Stimulated activated CD8-positive, alpha-beta memory T cell treated with anti-CD3 and anti-CD28 coated beads, Interleukin-15, amount 100 ng/mL, for 24 hours (primary cell): ENCODE data around the gene PXK.
"Not testable (repeated sequence)": the region's sequence is repeated elsewhere in the genome, so short reads cannot be mapped to it uniquely, and the experiment has no call there.

Experiments used
- DNase-seq: peaks from one replicate; pipeline ENCODE4 v3.0.0-alpha.2; 2020; ENCODE audit warnings: low read depth

Gene PXK

DNA sequence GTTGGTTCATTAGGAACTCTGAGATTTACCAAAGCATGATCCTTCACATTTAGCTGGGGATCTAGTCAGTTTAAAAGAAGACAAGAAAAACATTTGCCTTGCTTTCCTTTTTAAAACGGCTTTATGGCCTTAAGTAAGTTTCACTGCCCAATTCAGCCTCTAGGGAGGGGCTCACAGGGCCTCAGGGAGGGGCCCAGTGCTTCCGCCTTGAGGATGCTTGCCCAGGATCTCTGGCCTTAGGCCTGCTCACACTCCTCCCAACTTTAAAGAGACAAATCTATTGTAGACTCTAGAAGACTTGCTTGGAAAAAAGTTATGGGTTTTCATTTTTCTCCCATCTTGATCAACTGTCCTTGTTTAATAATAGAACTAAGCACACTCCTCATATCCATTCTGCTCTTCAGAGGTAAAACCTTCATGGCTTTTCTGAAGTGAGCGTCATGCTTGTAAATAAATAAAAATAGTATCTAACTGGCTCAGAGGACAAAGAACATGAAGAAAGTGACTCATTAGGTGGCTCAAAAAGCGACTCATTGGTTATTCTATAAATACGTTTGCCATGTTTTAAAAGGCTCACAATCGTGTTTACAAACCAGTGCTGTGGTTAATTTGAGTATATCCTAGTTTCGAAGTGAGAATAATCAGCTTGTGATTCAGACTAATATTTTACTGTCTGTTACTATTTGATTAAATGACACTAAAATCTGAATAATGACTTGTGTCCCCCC lies 87.3 kb downstream of the PXK start:
- no peak for DNase-seq

DNA sequence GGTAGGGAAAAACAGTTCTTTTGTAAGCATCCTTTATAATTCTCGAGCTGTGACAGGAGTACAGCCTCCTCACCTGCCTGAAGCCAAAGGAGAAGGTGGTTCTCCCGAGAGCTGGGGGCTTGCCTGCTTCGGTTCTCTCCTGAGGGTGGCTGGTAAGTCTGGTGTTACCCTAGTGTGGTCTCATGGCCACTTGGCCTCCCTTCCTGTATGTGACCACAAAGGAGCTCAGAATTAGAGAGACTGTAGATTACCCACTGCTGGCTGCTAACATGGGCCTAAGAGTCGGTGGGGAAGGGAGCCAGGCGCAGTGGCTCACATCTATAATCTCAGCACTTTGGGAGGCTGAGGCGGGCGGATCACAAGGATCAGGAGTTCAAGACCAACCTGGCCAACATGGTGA lies 88.3 kb downstream of the PXK start:
- DNase-seq = no peak

DNA sequence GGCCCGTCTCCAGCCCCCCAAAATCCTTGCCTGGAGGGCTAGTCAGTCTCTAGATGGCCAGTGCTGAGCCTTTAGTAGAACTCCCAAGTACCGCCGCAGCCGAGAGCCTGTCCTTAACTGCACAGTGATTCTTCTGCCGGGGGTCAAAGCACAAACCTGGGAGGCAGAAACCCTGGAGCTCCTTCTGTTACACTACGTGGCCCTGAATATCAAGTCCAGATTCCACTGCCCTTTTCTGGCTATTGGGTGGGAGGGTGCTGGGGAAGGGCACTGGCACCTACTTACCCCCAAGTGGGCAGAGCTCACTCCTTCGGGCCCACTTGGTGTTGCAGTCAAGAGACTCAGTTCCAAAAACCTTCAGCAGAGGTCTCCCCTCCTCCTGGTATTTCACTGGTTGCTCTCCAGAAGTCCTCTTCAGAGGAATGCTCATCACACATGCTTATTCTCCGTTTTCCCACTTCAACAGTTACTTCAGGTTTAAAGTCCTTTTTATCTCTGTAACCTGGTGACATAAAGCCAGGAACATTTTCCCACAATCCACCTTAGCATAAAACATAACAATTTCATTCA lies 90.1 kb downstream of the PXK start:
- DNase-seq = no peak

DNA sequence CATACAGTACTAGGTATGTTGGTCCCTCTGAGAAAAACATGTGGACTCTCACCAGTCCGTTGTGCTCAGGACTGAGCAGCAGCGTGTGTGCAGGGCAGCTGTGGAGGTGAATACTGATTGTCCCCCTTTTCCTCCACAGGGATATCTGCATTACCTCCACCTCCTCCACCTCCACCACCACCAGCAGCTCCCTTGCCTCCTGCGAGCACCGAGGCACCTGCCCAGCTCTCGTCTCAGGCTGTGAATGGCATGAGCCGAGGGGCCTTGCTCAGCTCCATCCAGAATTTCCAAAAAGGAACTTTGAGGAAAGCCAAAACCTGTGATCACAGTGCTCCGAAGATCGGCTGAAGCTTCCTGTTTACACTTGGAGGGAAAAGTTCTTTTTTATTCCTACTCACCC lies 91.9 kb downstream of the PXK start:
- no peak for DNase-seq

DNA sequence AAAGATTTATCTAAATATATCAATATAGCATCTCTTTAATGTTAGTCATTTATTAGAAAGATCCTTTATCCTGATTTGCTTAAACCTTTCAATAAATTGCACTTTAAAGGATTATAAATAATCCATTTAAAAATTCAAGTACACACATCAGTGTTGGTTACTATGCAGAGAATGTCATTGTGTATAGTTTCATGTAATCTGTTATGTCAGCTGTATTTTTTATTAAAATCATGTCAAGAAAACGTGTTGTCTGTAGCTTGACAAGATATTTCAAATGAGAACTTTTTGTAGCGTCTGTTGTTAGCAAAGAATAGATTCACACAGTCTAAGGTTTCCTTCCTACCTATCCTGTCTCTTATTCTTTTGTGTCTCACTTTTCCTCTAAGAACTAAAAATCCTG lies 93.1 kb downstream of the PXK start:
- no peak for DNase-seq

DNA sequence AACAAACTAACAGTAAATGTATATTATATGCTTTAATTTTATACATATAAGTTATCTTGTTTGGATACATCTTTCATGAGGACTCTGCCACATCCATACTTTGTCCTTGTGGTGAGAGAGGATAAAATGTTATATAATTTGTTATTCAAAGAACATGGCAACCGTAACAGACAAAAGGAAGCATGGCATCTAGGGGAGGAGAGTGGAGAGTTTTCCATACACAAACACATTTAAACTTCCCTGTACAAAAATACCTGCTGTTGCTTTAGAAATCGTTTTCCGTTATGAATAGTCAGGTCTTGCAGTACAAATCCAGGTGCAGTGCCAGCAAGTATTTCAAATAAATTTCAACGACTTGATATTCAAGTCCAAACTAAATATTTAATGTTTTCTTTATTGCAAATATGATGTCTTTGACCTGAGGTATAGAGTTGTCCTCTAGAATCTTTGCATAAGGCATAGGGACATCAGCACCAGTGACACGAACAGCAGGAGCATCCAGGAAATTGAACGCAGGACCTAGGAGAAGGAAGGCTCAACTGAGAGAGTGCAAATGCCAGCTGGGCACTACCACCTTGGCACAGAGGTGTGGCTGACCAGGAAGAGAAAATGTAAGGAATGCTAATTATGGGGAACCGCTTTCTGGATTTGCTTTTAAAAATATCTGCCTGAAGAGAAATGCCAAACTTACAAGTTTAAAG lies 95.1 kb downstream of the PXK start:
- DNase-seq = no peak

DNA sequence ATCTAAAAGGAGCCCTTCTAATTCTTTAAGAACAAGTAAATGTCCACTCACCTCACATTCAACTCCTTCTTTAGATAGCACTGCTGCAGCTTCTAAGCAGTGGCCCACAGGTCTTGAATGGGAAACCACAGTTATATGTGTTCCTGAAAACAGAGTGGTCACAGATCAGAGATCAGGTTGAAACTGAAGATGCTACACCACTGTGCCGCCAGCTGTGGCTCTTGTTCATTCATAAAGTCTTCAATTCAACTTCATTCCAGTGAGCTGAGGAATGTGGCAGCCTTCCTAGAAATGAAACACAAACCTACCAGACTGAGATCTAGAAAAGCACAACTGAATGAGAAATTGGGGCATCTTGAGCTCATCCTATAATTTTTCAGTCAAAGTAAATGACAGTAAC lies 97.0 kb downstream of the PXK start:
- DNase-seq = no peak

DNA sequence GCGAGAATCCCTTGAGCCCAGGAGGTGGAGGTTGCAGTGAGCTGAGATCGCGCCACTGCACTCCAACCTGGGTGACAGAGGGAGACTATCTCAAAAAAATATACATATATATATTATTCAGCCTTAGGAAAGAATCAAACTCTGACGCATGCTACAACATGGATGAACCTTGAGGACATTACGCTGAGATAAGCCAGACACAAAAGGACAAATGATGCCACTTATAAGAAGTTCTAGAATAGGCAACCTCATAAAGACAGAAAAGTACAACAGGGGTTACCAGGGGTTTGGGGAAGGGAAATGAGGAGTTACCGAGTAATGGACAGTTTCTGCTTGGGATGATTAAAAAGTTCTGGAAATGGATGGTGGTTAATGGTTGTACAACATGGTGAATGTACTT lies 100.2 kb downstream of the PXK start:
- no peak for DNase-seq

DNA sequence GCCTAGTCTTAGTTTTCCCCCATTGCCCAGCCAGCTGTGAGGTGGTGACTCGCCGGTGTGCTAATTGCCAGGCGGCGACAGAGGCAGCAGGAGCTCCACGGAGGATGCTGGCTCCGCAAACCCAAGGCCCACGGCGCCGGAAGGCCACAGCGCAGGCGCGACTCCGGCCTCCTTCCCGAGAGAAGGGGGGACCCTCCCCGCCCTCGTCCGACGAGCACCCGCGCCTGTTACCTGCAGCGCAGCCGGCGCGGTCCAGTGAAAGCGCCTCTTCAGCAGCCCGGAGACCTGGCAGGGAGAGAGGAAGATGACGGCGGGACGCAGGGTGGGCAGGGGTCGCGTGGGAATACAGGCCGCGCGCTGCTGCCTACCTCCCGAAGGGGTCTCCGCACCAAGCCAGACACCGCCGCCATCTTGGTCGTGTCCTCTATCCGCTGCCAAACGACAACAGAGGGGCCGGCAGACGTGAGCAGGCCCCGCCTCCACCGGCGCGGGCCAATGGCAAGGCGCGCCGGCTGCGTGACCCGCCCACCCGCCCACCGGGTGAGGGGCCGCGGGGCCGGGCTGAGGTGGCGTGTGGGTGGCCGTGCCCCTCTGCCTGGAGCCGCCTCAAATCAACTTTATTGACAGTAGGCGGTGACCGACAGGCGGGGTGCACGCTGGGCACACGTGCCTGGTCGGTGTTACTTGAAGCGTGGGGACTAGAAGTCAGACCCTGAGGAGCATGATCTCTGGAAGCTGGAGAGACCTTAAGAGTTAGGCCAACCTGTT lies 100.9 kb downstream of the PXK start, which contains the start of gene PDHB:
TSS of gene PDHB (minus strand) at position 433 of the 768 bp plus-strand sequence. CDS start at position 410, 23 bp downstream.
- DNase-seq = peak; percentile 72

DNA sequence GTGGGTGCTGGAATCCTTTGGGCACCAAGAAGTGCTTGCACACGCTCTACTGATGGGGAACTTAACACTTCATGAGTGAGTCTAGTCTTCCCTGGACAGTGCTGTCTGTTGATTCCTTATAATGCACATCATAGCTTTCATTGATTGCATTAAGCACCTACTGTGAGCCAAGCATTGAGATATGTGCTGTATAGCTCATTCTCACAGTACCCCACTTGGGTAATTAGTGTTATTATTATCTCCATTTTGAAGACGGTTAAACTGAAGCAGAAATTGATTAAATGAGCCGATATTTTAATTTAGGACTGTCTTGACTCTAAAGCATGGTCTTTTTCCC lies 101.4 kb downstream of the PXK start:
- no peak for DNase-seq

DNA sequence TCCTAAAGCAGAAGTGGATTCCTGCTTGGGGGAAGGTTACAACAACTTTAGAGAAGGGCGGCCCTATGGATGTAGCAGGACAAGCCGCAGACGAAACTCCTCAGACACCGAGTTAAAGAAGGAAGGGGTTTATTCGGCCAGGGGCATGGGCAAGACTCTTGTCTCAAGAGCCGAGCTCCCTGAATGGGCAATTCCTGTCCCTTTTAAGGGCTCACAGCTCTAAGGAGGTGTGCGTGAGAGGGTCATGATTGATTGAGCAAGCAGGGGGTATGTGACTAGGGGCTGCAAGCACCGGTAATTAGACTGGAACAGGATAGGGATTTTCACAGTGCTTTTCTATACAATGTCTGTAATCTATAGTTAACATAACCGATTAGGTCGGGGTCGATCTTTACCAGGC lies 101.8 kb downstream of the PXK start:
- DNase-seq = no peak

DNA sequence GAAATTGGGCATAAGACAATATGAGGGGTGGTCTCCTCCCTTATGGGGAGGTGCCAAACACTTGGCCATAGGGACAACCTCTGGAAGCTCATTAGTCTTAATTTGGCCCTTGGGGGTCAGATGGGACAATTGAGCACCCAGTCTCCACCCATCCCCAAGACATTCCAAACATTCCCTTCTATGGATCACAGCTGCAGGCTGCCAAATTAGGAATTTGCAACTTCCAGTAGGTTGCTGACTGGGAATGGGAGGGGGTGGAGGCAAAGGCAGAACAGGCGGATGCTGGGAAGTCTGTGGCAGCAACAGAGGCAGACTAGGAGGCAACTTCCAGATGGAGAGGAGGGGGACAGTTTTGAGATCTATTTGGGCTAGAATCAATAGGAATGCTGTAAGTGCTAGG lies 102.3 kb downstream of the PXK start:
- DNase-seq = no peak

DNA sequence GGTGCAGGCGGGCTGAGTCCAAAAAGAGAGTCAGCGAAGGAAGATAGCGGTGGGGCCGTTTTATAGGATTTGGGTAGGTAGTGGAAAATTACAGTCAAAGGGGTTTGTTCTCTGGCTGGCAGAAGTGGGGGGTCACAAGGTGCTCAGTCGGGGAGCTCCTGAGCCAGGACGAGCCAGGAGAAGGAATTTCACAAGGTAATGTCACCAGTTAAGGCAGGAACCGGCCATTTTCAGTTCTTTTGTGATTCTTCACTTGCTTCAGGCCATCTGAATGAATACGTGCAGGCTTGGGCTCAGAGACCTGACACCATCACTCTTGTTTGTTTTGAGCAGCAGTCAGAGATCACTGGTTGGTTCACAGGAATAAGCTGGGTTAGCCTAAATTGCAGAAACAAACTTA lies 104.6 kb downstream of the PXK start:
- DNase-seq = not testable (repeated sequence)

DNA sequence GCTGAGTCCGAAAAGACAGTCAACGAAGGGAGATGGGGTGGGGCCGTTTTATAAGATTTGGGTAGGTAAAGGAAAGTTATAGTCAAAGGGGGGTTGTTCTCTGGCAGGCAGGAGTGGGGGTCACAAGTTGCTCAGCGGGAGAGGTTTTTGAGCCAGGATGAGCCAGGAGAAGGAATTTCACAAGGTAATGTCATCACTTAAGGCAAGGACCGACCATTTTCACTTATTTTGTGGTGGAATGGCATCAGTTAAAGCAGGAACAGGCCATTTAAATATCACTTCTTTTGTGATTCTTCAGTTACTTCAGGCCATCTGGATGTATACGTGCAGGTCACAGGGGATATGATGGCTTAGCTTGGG lies 108.3 kb downstream of the PXK start:
- DNase-seq = not testable (repeated sequence)

DNA sequence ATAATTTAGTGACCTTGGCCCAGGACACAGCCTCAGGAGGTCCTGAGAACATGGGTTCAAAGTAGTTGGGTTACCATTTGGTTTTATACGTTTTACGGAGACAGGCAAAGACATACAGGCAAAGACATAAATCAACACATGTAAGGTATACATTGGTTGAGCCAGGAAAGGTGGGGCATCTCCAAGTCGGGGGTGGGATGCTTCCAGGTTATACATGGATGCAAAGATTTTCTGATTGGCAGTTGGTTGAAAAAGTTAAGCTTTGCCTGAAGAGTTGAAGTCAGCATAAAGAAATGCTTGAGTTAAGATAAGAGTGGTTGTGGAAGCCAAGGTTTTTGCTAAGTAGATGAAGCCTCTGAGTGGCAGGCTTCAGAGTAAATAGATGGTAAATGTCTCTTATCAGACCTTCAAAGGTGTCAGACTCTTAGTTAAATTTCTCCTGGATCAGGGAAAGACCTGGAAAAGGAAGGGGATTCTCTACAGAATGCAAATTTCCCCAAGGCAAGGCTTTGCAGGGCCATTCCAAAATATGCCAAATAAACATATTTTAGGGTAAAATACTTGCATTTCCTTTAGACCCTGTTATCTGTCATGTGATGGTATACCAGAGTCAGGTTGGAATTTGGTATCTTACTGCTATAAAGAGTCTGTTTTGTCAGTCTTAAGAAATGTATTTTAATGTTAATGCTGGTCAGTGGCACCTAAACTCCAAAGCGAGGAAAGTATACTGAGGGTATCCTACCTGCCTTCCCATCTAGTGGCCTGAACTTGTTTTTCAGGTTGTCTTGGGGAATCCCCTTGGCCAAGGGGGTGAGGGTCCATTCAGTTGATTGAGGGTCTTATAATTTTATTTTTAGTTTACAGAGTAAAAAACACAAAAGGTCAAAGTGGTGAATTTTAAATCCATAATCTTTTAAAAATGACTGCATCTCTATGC lies 109.1 kb downstream of the PXK start:
- DNase-seq = no peak

DNA sequence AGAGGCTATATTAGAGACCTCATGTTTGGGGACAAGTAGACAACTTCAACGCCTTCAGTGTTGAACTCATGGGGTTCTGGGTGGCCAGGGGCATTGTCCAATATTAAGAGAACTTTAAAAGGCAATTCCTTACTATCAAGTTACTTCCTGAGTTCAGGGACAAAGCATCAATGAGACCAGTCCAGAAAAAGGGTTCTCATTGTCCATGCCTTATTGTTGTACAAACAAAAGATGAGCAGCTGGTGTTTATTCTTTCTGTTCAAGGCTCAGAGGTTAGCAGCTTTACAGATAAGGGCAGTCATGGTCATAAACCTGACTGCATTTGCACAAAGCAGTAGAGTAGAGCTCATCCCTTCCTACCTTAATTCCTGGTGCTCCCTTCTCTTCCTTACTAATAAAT lies 119.5 kb downstream of the PXK start:
- DNase-seq = no peak

DNA sequence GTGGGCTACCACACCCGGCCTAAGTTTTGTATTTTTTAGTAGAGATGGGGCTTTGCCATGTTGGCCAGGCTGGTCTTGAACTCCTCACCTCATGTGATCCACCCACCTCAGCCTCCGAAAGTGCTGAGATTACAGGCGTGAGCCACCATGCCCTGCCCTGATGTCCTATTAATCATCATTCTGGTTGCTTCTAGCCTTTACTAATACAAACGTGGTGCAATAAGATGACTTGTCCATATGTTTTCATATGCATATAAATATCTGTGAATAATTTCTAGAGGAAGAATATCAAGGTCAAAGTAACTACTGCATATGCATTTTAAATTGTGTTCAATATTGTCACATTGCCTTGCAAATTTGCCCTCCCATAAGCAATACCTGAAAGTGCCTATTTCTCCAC lies 126.5 kb downstream of the PXK start:
- DNase-seq = no peak

DNA sequence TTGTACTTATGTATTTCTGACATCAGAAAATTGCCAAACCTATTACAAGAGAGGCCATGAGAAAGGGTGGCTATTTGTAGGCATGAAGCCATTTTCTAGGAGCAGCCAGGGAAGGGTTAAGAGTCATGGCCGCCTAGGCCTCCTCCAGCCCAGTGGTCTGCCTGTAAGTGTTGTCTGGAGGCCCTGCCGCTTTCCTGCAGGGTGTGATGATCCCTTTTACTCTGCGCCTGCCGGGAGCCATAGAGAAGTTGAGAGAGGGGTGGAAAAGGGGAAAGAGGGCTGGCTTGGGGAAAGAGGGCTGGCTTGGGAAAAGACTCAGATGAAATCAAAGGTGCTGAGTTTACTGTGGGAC lies 130.1 kb downstream of the PXK start:
- no peak for DNase-seq

DNA sequence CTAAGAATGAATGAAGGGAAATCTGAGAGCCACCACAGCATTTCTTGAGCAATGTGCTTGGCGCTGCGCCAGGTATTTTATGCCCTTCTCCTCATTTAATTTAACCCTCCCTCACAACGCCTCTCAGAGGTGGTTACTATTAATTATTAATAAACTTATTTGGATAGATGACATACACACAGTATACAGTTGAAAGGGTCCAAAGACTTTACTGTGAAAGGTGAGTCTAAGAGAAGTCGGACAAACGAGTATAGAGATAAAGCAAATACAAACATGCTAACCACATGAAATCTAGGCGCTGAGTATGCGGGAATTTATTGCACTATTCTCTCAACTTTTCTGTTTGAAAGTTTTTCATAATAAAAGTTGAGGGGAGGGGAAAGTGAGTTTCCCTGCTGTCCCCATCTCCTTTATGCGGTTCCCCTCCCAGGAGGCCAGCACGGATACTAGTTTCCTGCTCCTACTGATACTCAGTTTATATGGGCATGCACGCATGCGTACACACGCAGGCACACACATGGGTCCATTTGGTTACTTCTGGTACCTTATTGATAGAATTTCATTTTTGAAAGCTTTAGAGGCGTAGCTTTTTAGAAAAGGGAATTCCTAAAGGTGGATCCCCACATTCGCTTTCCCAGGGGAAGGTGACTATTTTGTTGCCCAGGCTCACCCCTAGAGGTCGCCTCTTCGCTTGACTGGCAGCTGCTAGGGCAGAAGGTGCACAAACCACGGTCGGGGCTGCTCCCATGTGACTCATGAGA lies 130.7 kb downstream of the PXK start:
- peak; percentile 43 for DNase-seq

DNA sequence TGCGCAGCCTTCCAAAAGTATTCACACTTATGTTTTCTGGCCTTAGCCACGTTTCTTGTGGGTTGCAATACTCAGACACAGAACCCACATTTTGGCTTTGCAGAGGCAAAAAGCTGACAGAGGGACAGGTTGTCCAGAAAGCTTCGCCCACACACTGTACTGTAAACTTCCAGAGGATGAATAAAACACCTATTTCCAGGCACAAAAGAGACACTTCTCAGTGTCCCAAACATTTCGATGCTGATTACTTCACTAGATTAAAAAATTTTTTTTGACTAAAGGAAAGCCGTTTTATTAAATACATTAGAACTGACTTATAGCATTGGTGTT lies 131.2 kb downstream of the PXK start:
- no peak for DNase-seq

DNA sequence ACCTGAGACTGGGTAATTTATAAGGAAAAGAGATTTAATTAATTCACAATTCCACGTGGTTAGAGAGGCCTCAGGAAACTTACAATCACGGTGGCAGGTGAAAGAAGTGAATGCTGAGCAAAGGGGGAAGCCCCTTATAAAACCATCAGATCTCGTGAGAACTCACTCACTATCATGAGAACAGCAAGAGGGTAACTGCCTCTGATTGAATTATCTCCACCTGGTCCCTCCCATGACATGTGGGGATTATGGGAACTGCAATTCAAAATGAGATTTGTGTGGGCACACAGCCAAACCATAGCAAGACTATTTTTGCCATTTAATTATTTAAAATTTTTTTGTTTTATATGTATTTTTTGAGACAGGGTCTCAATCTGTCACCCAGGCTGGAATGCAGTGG lies 132.2 kb downstream of the PXK start:
- no peak for DNase-seq
